ENCODE results near the gene FRAS1.

DNA sequence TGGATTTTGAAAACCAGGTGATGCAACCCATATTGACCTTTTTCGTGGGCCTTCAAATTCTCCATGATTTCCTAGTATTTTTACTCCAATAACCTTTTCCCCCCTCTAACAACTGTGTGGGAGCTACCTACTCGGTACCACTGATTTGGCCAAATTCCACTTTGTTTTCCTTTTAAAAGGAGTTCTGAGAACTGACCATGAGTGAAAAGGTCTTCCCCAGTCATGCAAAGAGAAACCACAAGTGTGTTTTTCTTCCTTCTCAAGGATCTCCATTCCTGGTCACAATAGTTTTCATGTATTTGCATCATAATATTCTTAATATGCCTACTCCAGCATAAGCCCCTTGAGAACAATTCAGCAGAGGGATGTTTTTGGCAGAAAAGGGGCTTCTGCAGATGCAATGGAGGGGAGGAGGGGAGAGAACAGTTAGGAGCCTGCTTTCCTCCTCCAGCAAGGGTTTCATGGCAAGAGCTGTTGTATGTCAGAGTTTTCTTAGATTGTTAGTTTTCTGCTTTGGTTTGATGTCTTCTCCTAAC, 299.2 kb downstream of the FRAS1 start:
- no peak for TF ChIP-seq EP300 (conservative IDR thresholded peaks at IDR 0.05; ENCODE audit: poor library complexity, severe bottlenecking)
- TF ChIP-seq EZH2 (IDR thresholded peaks at IDR 0.05; ENCODE audit: borderline replicate concordance, insufficient read depth, low read length, poor library complexity, severe bottlenecking): no peak
- TF ChIP-seq, protein P1, sequence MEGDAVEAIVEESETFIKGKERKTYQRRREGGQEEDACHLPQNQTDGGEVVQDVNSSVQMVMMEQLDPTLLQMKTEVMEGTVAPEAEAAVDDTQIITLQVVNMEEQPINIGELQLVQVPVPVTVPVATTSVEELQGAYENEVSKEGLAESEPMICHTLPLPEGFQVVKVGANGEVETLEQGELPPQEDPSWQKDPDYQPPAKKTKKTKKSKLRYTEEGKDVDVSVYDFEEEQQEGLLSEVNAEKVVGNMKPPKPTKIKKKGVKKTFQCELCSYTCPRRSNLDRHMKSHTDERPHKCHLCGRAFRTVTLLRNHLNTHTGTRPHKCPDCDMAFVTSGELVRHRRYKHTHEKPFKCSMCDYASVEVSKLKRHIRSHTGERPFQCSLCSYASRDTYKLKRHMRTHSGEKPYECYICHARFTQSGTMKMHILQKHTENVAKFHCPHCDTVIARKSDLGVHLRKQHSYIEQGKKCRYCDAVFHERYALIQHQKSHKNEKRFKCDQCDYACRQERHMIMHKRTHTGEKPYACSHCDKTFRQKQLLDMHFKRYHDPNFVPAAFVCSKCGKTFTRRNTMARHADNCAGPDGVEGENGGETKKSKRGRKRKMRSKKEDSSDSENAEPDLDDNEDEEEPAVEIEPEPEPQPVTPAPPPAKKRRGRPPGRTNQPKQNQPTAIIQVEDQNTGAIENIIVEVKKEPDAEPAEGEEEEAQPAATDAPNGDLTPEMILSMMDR (IDR thresholded peaks at IDR 0.05; ENCODE audit: poor library complexity, severe bottlenecking): no peak
- TF ChIP-seq SMC3 (conservative IDR thresholded peaks at IDR 0.05; ENCODE audit: poor library complexity): no peak

Data from neural cell (in vitro differentiated cells).